Calu3 (cell line): ENCODE measurements around the gene FBXO46. TPM values are rescaled to one million over a fixed set of nuclear protein-coding genes. Genes with fewer than 3 reads are reported as not detected.
"Not testable (repeated sequence)": the region's sequence is repeated elsewhere in the genome, so short reads cannot be mapped to it uniquely, and the experiment has no call there.

Source experiments
- BruUV-seq: library from RNA; stranded (reverse); fragments of 400-500 nt; replicated peaks from 2 replicates; lab custom pipeline; 2021; lab: Mats Ljungman, UMichigan
- CTCF ChIA-PET: fragments of 300-600 bp; sonication (Branson Sonifier 250); formaldehyde crosslinking; loops from one replicate; lab custom pipeline; 2022; ENCODE audit warnings: antibody characterized with exemption; lab: Charles Lee
- DNase-seq: peaks from one replicate; pipeline ENCODE4 v3.0.0; 2022
- H3K27ac Mint-ChIP-seq: one replicate; pipeline ENCODE4 v1.8.0; 2022; ENCODE audit warnings: mixed read lengths; ENCODE audit not compliant: unreplicated experiment
- H3K27me3 Mint-ChIP-seq: one replicate; pipeline ENCODE4 v1.8.0; 2022; ENCODE audit warnings: mixed read lengths; ENCODE audit not compliant: unreplicated experiment
- H3K36me3 Mint-ChIP-seq: one replicate; pipeline ENCODE4 v1.8.0; 2022; ENCODE audit warnings: mild to moderate bottlenecking, moderate library complexity, mixed read lengths; ENCODE audit not compliant: insufficient read depth, unreplicated experiment
- H3K4me1 Mint-ChIP-seq: one replicate; pipeline ENCODE4 v1.8.0; 2022; ENCODE audit warnings: mild to moderate bottlenecking, low read depth, mixed read lengths; ENCODE audit not compliant: unreplicated experiment
- H3K4me3 Mint-ChIP-seq: one replicate; pipeline ENCODE4 v1.8.0; 2022; ENCODE audit warnings: mild to moderate bottlenecking, low read depth, moderate library complexity, mixed read lengths; ENCODE audit not compliant: unreplicated experiment
- H3K9me3 Mint-ChIP-seq: one replicate; pipeline ENCODE4 v1.8.0; 2022; ENCODE audit warnings: low read depth, mixed read lengths; ENCODE audit not compliant: unreplicated experiment
- intact Hi-C: fragments of 100-400 bp; cut with micrococcal nuclease; formaldehyde crosslinking; loops from one replicate; pipeline ENCODE4 v1.10.0; 2022; ENCODE audit not compliant: unreplicated experiment
- total RNA-seq: library from RNA; stranded (reverse); gene quantifications from 2 replicates; pipeline ENCODE4 v1.2.3, GENCODE V29; 2022
- TF ChIP-seq, protein P1 (sequence below): fragments of 200-600 bp; IDR thresholded peaks from one replicate; pipeline ENCODE4 v1.8.0; 2022; ENCODE audit warnings: antibody characterized with exemption; ENCODE audit not compliant: unreplicated experiment

The FBXO46 gene
- total RNA-seq, 1 experiment from 2014 or later, result 53.6 TPM

DNA sequence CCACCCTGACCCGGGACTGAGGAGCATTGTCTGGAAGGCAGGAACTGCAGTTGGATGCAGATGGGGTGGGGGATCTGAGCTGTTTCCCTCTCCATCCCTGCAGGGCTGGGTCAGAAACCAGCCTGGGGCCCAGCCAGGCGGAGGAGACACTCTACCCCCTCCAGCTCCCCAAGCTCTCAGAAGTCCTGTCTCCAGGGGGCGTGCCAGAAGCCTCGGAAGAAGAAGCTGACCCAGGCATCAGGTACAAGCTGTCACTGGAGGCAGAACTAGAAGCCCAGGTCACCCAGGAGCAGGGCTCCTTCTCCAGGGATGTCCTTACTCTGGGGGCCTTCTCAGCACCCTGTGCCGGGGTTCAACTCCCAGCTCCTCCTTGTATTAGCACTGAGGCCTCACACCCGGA lies 22.9 kb upstream of the FBXO46 start:
- Mint-ChIP-seq H3K9me3 (no peaks in the 10 kb centered on the region), H3K27me3 (peaks cover 38% of the 10 kb centered on the region), H3K4me3 (no peak overlapping the region), H3K4me1 (no peaks in the 10 kb centered on the region), H3K36me3 (no peaks in the 10 kb centered on the region), H3K27ac (no peak overlapping the region)
- CTCF ChIA-PET, result interaction anchor here (0.6 to 1.1 kb wide), 5 partner anchors 8 to 29 kb away, joined by 3 to 11 read pairs (median 3); partner anchors contain the start of genes DMPK and SIX5
- no peak for DNase-seq
- TF ChIP-seq, protein P1, sequence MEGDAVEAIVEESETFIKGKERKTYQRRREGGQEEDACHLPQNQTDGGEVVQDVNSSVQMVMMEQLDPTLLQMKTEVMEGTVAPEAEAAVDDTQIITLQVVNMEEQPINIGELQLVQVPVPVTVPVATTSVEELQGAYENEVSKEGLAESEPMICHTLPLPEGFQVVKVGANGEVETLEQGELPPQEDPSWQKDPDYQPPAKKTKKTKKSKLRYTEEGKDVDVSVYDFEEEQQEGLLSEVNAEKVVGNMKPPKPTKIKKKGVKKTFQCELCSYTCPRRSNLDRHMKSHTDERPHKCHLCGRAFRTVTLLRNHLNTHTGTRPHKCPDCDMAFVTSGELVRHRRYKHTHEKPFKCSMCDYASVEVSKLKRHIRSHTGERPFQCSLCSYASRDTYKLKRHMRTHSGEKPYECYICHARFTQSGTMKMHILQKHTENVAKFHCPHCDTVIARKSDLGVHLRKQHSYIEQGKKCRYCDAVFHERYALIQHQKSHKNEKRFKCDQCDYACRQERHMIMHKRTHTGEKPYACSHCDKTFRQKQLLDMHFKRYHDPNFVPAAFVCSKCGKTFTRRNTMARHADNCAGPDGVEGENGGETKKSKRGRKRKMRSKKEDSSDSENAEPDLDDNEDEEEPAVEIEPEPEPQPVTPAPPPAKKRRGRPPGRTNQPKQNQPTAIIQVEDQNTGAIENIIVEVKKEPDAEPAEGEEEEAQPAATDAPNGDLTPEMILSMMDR, result no peak
- intact Hi-C loops, result no loop called here
- no TSS peak for BruUV-seq

DNA sequence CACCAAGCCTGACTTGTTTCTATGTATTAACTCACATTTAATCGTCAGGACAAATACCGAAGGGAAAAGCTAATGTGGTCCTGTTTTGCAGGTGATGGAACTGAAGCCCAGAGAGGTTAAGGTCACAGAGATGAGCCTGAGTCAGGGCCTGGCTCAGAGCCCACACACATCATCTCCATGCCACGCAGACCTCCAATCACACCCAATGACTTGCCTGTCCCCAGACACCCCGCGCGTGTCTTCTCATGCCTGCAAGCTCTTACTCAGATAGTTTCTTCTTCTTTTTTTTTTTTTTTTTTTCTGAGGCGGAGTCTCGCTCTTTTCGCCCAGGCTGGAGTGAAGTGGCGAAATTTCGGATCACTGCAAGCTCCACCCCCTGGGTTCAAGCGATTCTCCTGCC lies 21.9 kb upstream of the FBXO46 start:
- H3K36me3 Mint-ChIP-seq, result no peaks in the 10 kb centered on the region

DNA sequence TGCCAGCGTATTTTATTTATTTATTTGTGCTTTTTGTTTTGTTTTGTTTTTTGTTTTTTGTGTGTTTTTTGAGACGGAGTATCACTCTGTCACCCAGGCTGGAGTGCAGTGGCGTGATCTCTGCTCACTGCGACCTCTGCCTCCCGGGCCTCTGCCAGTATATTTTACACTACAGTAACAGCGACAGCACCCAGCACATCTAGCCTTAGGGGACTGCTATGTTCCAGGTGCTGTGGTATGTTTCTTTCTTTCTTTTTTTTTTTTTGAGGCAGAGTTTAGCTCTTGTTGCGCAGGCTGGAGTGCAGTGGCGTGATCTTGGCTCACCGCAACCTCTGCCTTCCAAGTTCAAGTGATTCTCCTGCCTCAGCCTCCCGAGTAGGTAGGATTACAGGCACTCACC lies 20.8 kb upstream of the FBXO46 start:
- intact Hi-C loops, H3K4me3 Mint-ChIP-seq, DNase-seq, H3K9me3 Mint-ChIP-seq, H3K27ac Mint-ChIP-seq, H3K36me3 Mint-ChIP-seq, CTCF ChIA-PET, BruUV-seq, H3K4me1 Mint-ChIP-seq: not testable (repeated sequence)
- peaks cover 35% of the 10 kb centered on the region for H3K27me3 Mint-ChIP-seq

More for the DNA sequence above, 21.9 kb upstream of the FBXO46 start:
- TF ChIP-seq, protein P1, result no peak
- BruUV-seq, result no TSS peak
- intact Hi-C loops, result no loop called here
- no peak overlapping the region for H3K4me3 Mint-ChIP-seq
- no peaks in the 10 kb centered on the region for H3K4me1 Mint-ChIP-seq
- DNase-seq, result no peak
- no peak overlapping the region for H3K27ac Mint-ChIP-seq
- CTCF ChIA-PET, result interaction anchor here (0.5 to 0.7 kb wide), 2 partner anchors 64 to 755 kb away, joined by 3 to 6 read pairs; no protein-coding TSS in a partner anchor
- peaks cover 35% of the 10 kb centered on the region for H3K27me3 Mint-ChIP-seq
- no peaks in the 10 kb centered on the region for H3K9me3 Mint-ChIP-seq

DNA sequence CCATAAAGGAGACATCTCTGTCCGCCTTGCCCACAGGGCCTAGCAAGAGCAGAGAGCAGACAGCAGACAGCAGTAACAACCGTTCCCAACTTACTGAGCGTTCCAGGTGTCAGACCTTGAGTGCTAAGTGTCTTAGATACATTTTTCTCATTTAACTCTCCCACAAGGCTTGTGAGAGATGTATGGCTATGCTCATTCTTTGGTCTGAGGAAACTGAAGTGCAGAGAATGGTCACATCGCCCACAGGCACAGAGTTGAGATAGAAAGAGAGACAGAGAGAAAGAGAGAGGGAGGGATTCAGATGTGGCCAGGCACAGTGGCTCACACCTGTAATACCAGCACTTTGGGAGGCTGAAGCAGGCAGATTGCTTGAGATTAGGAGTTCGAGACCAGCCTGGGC lies 16.8 kb upstream of the FBXO46 start:
- CTCF ChIA-PET, result no interaction called here
- peaks cover 52% of the 10 kb centered on the region for H3K27me3 Mint-ChIP-seq
- no peaks in the 10 kb centered on the region for H3K4me1 Mint-ChIP-seq
- no TSS peak for BruUV-seq
- H3K36me3 Mint-ChIP-seq, result no peaks in the 10 kb centered on the region
- H3K4me3 Mint-ChIP-seq, result no peak overlapping the region
- no peak overlapping the region for H3K27ac Mint-ChIP-seq
- intact Hi-C loops, result no loop called here
- H3K9me3 Mint-ChIP-seq, result no peaks in the 10 kb centered on the region
- no peak for DNase-seq
- TF ChIP-seq, protein P1, result no peak

DNA sequence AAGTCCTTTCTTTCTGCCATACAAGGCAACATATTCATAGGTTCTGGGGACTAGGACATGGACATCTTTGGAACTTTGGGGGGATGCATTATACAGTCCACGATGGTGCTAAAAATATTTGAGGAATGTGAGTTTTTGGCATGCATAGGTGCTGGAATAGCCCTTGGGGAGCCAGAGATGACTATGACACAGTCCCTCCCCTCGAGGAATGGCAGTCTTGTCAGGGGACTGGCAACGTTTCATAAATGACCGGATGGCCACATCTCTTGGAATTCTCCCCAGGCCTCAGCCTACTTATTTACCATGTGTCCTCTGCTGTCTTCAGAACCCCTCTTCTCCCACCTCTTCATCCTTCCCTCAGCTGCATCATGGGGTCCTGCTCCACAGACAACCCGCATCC lies 16.2 kb upstream of the FBXO46 start:
- BruUV-seq, result no TSS peak
- TF ChIP-seq, protein P1, result no peak
- no peaks in the 10 kb centered on the region for H3K4me1 Mint-ChIP-seq
- CTCF ChIA-PET, result no interaction called here
- no peak overlapping the region for H3K4me3 Mint-ChIP-seq
- peaks cover 56% of the 10 kb centered on the region for H3K27me3 Mint-ChIP-seq
- H3K36me3 Mint-ChIP-seq, result no peaks in the 10 kb centered on the region
- no peak for DNase-seq
- intact Hi-C loops, result no loop called here
- H3K27ac Mint-ChIP-seq, result no peak overlapping the region
- no peaks in the 10 kb centered on the region for H3K9me3 Mint-ChIP-seq
